C4-2B (cell line): ENCODE measurements around the gene INHBE.

ENCODE experiments used
- CTCF ChIP-seq: fragments of 450-650 bp; conservative IDR thresholded peaks from 2 replicates; pipeline ENCODE4 v1.5.1; 2017; ENCODE audit warnings: mild to moderate bottlenecking
- ZFX ChIP-seq: fragments of 450-650 bp; IDR thresholded peaks from 2 replicates; pipeline ENCODE4 v1.6.1; 2017

- no peak for TF ChIP-seq CTCF
- TF ChIP-seq ZFX = no peak
Measured at GRCh38 chr12:57464569-57464968, 9.5 kb downstream of the INHBE start.
